Loucy (cell line): Measurements from ENCODE around the gene IGF2BP2.

Experiments
- CTCF ChIP-seq: fragments of 200-600 bp; sonication (generic); conservative IDR thresholded peaks from 2 replicates; pipeline ENCODE4 v1.5.1; 2014; ENCODE audit warnings: mild to moderate bottlenecking, antibody characterized with exemption, low read length
- EZH2phosphoT487 ChIP-seq: fragments of 200-600 bp; IDR thresholded peaks from 2 replicates; pipeline ENCODE4 v1.6.1; 2018; ENCODE audit warnings: antibody characterized with exemption, mild to moderate bottlenecking, moderate library complexity, borderline replicate concordance

DNA sequence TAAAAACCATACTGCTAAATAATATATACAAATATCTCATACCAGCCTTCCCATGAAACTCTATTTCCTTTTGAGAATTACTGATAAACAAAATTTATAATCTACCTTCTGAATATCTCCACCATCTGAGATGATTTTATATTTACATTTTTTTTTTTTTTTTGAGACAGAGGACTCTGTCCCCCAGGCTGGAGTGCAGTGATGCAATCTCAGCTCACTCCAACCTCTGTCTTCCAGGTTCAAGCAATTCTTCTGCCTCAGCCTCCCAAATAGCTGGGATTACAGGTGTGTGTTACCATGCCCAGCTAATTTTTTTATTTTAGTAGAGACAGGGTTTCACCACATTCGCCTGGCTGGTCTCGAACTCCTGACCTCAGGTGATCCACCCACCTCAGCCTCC lies 42.8 kb upstream of the IGF2BP2 start:
- TF ChIP-seq CTCF: no peak
- TF ChIP-seq EZH2phosphoT487: no peak
